ENCODE results near the gene MECR.
"Not testable (repeated sequence)": the region's sequence is repeated elsewhere in the genome, so short reads cannot be mapped to it uniquely, and the experiment has no call there.

MECR gene

DNA sequence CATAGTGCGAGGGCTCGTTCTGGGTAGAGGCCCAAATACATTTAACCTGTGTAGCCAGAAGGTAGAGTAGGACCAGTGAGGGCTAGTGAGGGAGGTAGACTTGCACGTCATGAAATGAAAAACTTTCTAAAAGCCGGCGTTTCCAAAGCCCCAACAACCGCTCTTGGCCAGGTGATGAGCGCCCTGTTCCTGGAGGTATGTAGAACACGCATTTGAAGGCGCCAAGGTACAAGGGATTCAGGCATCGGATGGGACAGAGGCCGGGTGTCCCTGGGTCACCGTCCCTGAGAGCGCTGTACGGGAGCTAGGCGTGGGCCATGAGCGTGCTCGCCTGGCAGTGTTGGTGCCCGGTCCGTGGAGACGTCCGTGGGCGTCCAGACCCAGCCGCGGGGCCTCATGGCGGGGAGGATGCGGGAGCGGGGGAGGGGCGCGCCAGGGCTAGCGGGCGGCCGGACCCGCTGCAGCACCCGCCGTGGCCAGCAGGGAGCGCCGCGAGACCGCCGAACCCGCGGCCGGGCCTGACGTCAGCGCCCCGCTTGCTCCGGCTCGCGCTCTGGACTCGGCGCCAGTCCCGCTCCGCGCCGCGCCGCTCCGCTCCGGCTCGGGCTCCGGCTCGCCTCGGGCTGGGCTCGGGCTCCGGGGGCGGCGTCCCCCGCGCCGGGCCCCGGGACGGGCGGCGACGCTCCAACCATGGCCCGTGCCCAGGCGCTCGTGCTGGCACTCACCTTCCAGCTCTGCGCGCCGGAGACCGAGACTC is 5.4 kb upstream of the MECR start, which contains the start of gene PTPRU:
Gene PTPRU, plus strand, starts transcription at position 568 of the 757 bp plus-strand sequence. Its CDS starts 123 bp downstream, at position 691.
- peak; percentile 58 to 71 for DNase-seq

DNA sequence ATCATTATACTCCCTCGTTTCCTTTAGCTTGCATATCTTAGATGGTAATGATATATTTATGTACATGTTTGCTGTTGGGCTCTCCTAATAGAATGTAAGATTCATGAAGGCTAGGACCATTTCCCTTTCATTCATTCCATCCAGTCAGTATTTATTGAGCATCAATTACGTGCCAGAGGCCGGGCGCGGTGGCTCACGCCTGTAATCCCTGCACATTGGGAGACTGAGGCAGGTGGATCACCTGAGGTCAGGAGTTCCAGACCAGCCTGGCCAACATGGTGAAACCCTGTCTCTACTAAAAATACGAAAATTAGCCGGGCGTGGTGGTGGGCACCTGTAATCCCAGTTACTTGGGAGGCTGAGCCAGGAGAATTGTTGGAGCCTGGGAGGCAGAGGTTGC is 4.1 kb upstream of the MECR start:
- not testable (repeated sequence) for DNase-seq

DNA sequence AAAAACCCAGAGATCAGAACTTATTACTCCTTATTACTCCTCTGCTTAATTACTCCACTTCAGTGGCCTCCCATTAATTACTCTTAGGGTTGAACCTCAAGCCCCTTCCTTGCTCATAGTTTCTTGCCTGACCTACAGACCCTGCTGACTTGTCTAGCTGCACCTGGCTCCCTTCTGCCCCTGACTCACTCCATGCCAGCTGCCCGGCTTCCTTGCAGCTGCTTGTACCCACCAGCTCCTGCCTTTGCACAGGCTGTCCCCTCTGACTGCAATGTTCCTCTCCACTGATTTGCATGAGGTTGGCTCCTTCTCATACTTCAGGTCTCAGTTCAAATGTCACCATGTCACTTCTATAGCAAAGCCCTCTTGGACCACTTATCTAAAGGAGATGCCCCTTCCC is 3.7 kb upstream of the MECR start:
- DNase-seq = peak; percentile 87 to 90

DNA sequence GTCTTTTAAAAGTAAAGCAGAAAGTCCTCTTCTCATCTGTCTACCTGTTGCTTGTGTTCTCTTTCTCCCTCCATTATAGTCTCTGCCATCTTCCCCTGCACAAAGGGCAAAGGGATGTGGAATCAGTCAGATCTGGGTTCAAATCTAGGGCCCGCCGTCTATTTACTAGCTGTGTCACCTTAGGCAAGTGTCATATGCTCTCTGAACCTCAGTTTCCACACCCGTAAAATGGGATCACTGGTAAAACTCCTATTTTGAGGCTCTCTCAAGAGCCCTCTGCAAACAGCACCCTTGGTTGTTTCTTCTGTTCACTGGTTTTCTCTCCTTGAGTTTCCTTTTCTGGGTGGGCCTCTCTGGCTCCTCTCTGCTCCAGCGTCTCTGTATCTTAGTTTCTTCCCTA is 3.0 kb upstream of the MECR start:
- DNase-seq = no peak

DNA sequence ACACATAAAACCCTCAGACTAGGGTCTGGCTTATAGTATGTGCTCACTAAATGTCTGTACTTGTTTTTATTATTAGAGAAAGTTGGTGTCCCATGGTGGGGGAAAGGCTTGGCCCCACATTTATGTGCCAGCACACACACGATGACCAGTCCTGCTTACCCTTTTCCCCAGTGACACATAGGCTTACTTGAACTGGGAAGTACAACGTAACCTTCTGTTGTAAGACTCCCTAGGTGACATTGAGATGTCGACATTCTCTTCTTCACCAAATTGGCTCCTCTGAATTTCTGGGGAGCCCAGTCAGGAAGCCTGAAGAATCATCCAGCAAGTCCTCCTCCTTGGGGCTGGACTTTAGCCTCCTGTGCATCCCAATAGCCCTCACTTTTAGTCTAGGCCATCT is 1.7 kb upstream of the MECR start:
- no peak for DNase-seq

DNA sequence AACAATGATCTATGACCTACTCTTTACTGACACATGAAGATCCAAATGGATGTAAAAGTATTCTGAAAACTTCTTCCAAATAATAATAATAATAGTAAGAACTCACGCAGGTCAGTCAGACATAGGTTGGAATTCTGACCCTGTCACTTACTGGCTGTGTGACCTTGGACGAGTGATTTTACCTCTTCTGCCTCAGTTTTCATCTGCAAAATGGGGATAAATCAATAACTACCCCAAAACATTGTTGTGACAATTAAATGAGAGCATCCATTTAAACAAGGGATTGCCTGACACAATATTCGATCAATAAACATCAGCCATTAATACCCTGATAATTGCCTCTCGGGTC is 556 bp downstream of the MECR start:
- DNase-seq = no peak

DNA sequence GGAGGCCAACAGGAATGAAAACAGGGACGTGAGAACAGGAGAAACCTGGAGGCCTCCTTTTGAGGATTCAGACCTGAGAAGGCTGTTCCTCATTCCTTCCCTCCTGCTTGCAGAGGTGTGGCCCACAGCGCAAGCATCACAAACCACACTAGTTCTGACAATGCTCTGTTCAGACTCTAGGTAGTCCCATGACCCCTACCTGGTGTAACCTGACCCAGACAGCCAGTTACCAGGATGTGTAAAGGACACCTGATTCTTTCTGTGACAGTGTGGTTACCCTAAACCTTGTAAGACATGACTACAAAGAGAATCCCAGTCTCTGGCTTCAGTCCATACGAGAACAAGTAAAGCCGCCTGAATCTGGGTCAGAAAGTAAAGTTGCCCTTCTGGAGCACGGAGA is 3.2 kb downstream of the MECR start:
- no peak for DNase-seq

DNA sequence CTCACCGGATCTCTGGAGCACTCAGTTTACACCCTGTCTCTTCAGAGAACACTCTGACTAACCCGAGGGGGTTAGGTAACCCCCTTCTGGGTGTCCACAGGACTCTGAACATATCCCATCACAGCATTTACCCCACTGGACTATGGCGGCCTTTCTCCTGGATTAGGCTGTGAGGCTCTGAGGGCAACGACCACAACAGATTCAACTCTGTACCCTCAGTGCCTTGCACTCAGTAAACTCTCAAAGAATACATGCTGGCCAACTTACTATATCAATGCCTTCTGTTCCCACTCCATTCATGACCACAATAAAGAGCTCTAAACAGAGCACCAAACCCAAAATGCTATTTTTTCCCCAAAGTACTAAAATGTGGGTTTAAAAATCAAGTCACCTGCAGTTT is 5.4 kb downstream of the MECR start:
- DNase-seq = no peak

DNA sequence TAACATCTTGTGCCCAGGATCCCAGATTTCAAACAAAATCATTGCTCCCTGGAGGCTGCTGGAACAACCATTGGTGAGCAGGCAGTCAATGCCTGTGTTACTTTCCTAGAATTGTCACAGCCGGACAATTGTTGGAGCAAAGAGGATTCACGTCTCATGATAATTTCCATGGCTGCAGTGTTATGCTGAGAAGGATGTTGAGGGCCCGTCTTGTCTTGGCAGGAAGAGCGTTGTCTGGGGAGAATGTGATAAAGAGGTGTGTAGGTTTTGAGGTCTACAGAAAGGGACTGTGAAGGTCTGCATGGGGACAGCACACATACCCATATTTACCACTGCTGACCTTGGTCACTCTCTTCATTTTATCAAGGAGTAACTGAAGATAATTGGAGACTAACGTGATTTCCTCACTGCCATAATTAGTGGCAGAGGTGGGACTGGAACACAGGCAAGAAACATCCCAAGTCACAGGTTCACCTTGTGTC is 6.3 kb downstream of the MECR start:
- no peak for DNase-seq

DNA sequence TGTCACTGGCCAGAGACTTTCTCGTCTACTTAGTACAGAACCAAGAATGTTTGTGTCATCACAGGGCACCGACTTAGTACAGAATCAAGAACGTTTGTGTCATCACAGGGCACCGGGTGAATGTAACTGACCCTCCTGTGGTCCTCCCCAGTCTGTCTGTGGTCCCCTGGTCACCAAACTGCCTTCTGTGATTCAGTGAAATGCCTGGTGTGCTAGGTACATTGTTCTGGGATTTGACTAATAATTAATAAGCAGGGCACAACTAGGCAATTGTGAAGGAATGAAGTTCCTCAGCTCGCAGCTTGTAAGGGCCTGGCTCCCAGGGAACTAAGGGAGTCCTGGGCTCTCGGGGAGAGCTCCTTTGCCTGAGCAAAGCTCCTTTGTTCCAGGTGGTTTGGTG is 7.2 kb downstream of the MECR start:
- DNase-seq = no peak

DNA sequence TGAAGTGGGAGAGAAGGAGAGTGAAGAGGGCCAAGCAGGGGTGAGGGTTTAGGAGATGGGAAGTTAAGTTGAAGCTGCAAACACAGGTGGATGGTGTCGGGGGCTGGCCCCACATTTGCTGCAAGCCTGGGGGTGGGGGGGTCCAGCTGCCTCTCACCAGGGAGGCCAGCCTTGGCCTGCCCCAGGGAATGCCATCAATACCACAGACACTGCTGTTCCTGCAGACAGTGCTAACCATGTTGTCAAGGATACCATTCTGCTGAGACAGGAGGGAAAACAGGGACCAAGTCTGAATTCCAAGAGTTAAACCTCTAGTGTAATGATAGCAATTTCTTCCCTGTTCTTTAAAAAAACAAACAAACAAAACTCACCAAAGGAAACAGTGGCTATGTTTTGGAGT is 8.0 kb downstream of the MECR start:
- DNase-seq = no peak

DNA sequence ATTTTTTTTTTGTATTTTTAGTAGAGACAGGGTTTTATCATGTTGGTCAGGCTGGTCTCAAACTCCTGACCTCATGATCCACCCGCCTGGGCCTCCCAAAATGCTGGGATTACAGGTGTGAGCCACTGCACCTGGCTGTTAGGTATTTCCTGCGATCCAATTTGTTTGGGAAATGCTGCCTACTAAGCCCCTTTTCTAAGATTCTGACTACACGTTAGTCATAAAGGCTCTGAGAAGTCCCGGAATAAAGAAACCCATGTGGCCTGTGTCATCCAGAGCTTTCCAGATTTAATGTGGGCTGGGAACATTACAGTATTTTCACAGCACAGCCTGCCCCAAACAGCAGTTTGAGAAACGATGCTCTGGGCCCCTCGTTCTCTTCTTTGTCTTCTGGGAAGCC is 8.5 kb downstream of the MECR start:
- not testable (repeated sequence) for DNase-seq

DNA sequence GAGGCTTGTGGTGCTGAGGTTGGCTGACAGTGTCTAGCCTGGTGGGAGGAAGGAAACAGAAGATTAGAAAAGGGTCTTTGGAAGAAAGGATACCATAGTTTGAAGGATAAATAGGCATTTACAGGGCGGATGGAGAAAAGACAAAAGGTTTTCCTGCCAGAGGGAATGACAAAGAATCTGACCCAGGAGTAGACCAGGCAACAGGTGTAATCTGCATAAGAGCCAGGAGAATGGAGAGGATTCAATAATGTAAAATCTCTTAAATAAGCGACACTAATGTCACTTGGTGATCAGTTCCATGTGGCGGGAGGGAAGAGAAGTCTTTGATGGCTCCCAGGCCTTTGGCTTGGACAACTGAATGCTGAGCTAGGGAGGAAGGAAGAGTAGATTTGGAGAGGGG is 9.4 kb downstream of the MECR start:
- DNase-seq = no peak

DNA sequence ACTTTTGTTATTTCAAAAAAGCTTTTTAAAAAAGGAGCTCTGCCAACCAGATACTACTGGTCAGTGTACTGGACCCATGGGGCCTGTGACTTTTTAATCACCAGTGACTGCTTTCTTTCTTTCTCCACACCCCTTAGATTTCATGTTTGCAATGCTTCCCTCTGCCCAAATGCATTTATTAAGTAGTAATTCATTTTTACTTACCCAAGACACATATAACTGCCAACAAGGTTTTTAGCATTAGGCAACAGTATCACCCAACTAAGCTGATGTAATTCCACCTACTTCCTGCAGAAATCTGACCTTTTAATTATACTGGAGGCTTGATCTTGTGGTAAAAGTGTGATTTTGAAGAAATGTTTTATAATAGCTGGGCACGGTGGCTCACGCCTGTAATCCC is 12.5 kb downstream of the MECR start:
- no peak for DNase-seq

DNA sequence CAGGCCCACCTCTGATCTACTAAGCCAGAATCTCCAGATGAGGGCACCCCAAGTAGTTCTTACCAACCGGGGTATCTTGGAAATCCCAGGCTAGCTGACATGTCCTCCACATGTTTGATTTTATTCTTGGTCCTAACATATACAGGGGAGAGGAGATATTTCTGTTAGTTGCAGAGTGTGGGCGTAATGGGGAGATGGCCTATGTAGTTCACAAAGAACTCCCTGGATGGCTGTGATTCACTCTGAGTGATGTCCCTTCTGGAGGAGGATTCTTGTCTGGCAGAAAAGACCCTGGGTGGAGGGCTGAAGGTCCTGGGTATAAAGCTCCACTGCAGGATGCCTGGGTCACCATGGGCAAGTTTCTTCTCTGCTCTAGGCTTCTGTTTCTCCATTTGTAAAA is 13.1 kb downstream of the MECR start:
- DNase-seq = no peak

DNA sequence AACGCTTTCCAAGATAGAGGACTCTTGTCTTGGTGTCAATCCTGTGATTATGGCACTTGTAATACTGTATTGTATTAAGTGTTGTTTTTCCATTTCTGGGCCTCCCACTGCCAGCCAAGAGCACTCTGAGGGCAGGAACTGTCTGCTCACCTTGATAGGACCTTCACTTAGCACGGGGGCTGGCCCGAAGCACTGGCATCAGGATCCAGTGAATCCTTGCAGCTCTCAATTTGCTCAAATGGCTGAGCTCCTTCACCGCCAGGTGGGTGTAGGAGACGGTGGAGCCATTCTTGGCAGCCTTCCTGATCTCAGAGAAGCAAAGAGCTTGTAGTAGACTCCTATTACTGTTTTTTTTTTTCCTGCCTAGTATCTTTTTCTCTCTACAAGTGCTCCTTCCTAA is 17.7 kb downstream of the MECR start:
- no peak for DNase-seq

DNA sequence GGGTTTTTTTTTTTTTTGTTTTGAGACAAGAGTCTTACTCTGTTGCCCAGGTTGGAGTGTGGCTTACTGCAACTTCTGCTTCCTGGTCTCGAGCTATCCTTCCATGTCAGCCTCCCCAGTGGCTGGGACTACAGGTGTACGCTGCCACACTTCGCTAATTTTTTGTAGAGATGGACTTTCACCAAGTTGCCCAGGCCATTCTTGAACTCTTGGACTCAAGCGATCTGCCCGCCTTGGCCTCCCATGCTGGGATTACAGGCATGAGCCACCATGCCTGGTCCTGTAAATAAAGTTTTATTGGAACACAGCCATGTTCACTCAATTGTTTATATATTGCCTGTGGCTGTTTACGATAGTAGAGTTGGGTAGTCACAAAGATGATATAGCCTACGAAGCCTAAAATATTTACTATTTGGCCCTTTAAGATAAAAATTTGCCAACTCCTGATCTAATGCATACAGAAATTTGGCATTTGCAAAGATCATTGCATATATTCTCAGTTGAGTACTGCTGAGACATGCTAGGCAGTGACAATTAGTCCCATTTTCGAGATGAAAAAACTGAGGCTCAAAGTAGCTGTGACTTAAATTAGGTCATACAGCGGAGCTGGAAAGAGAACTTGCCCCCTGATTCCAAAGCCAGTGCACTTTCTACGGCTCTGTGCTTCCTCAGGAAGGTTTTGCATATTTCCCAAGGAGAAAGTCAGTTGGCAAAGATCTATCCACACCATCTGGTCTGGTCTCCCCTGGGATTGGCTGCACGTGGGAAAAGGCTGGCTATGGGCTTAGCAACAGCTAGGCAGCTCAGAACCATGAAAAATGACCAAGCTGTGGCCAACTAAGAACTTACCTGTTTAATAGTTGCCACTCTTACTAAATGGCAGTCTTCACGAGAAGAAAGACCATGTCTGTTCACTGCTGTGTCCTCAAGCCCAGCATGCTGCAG is 19.4 kb downstream of the MECR start:
- no peak for DNase-seq

DNA sequence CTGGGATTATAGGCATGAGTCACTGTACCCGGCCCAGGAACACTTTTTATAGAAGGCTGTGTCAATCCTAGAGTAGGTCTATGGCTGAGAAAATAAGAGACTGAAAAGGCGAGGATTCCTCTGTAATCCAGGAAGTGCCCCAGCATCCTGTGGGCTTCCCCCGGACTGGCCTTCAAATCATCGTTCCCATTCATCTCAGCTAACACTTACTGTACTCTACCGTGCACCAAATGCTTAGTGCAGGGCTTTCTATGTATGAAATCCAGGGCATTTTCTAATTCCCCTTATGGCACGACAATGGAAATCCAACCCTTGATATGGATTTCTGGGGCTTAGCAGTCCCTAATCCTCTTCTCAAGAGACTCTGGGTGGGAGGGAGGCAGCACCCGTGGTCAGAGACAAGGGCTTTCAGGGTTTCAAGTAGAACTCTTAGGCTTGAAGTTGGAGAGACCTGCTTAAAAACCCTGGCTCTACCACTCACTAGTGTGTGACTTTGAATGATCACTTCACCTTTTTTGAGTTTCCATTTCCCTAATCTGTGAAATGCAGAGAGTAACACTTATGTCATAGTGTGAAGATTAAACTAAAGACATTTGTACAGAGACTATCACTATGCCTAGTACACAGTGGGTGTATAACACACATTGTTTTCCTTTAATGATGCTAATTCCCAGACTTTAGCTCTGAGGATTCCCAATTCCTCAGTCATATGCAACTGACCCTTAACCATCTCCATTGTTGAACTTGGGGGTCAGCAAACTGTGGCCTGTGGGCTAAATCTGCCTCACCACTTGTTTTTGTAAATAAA is 20.3 kb downstream of the MECR start:
- no peak for DNase-seq

DNA sequence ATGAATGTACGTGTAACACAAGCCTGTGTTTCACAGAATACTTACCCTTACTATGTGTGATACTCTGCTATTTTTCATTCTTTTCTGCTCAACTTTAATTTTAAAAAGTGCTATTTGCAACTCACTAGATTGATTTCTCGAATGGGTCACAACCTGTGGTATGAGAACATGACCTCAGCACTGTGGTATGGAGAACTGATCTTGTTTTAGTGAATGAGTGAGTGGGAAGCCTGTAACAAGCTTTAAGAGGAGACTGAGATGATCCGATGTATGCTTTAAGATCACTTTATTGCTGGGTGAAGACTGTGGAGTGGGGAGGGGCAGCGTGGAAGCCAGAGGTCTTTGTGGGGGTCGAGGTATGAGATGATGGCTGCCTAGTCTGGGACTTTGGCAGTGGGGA is 21.6 kb downstream of the MECR start:
- no peak for DNase-seq

DNA sequence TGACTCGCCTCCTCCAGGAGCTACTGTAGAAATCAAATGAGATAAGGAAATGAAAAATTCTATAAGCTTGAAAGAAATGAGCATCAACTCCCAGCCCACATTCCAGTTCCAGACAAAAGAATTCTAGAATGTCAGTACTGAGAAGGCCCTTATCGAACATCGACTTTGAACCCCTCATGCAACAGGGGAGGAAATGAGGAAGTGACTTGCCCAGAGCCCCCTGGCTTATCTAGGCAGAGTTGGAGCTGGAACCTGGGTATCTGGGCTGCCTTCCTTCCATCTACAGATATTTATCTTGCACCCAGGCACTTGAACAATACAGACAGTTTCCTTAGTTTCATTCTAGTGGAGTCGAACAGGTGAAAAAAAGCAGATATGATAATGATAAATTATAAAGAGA is 22.3 kb downstream of the MECR start:
- no peak for DNase-seq

DNA sequence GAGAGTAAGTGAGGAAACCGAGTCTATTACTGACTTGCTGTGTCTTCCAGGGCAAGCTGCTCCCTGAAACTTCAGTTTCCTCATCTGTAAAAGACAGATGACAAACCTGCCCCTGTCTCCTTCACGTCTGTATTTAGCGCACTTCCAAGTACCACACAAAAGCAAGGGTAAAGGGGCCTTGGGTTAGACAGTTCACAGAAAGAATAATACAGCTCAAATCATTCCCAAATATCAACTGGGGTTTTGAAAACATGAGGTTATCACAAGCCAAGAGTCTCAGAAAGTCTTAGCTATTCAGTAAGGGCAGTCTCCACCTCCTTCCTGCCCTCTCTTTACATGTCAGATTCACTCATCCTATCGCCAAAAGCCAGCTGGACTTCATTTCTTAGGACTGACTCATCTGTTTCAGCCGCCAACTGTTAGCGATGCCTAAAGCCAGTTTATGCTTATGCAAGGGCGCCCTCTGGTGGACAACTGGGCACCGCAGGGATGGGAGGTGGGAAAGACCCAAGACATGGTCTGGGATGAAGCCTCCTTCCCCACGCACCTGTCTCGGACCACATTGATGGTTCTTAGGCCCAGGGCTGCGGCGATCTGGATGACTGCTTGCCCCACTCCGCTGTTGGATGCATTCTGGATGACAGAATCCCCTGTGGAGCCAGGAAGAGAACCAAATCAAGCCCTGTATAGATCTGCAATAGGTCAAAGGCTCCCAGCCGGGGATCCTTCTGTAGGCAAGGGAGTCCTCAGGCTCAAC is 28.0 kb downstream of the MECR start:
- DNase-seq = peak; percentile 88 to 94

DNA sequence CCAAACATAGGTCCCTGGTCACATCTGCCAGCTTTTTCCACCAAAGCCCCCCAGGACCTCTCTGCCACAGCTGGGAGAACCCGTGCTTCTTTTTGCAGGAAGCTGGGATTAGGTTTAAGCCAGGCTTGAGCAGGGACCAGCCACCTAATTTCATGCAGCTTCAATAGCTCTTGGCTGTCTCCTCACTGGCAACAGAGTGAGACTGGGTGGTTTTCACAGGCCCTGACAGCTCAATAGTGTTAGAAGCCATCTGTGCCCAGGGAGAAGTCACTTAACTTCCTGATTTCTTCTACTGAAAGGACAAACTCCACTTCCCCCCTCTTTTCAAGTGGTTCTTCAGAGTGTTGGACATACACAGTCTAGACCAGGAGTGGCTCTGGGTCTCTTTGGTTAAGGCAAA is 28.7 kb downstream of the MECR start:
- DNase-seq = no peak

Measured in SHP77 (cell line).